ENCODE results near the gene C11orf65. TPM values are rescaled to one million over a fixed set of nuclear protein-coding genes. Genes with fewer than 3 reads are reported as not detected.

Gene C11orf65
- total RNA-seq, 4 donors from 2014 or later: 0.30 to 3.8 (median 1.8) TPM

- Histone ChIP-seq H3K4me3 (no peak overlapping the region), H3K27ac (no peak overlapping the region), H3K27me3 (no peaks in the 10 kb centered on the region), H3K36me3 (peaks cover 22% of the 10 kb centered on the region), H3K4me1 (no peaks in the 10 kb centered on the region), H3K9me3 (no peaks in the 10 kb centered on the region)
- DNase-seq (ENCODE audit: low spot score in 2 of 2): no peak
- WGBS: 52% methylated on average over 3 of the region's 3 CpGs
- TF ChIP-seq CTCF (IDR thresholded peaks at IDR 0.05) (no peak), POLR2A (IDR thresholded peaks at IDR 0.05) (no peak), EP300 (IDR thresholded peaks at IDR 0.05) (no peak), POLR2AphosphoS5 (IDR thresholded peaks at IDR 0.05) (no peak)
These were observed 41.6 kb upstream of the C11orf65 start for GRCh38 chr11:108508653-108509593.

- Histone ChIP-seq H3K27me3 (no peaks in the 10 kb centered on the region), H3K27ac (peak overlapping the region; percentile 64), H3K4me3 (no peak overlapping the region), H3K9me3 (no peaks in the 10 kb centered on the region), H3K36me3 (no peaks in the 10 kb centered on the region), H3K4me1 (peaks cover 39% of the 10 kb centered on the region)
- no peak for TF ChIP-seq POLR2AphosphoS5 (IDR thresholded peaks at IDR 0.05)
- TF ChIP-seq POLR2A (IDR thresholded peaks at IDR 0.05): no peak
- no peak for TF ChIP-seq EP300 (IDR thresholded peaks at IDR 0.05)
- no peak for TF ChIP-seq CTCF (IDR thresholded peaks at IDR 0.05)
- no peak for DNase-seq (ENCODE audit: low spot score in 2 of 2)
- WGBS: 65% methylated on average over 5 of the region's 5 CpGs
These were observed 34.1 kb upstream of the C11orf65 start for GRCh38 chr11:108501396-108501795.

- peak overlapping the region; percentile 64 for H3K27ac ChIP-seq
- DNase-seq (ENCODE audit: low spot score in 2 of 2): no peak
- WGBS: 57% methylated on average over 2 of the region's 2 CpGs
These were observed 33.4 kb upstream of the C11orf65 start for GRCh38 chr11:108500721-108501120.

GRCh38 chr11:108500169-108500568, 32.8 kb upstream of the C11orf65 start:
- H3K4me1 ChIP-seq: peaks cover 49% of the 10 kb centered on the region
- peak overlapping the region; percentile 53 for H3K27ac ChIP-seq
- TF ChIP-seq POLR2AphosphoS5 (IDR thresholded peaks at IDR 0.05): no peak
- no peak for TF ChIP-seq EP300 (IDR thresholded peaks at IDR 0.05)
- no peak for TF ChIP-seq POLR2A (IDR thresholded peaks at IDR 0.05)
- TF ChIP-seq CTCF (IDR thresholded peaks at IDR 0.05): no peak
- no peaks in the 10 kb centered on the region for H3K27me3 ChIP-seq
- H3K4me3 ChIP-seq: no peak overlapping the region
- H3K9me3 ChIP-seq: no peaks in the 10 kb centered on the region
- no peak for DNase-seq (ENCODE audit: low spot score in 2 of 2)
- no peaks in the 10 kb centered on the region for H3K36me3 ChIP-seq
- WGBS: 58% methylated on average over 4 of the region's 4 CpGs

More at GRCh38 chr11:108500721-108501120, 33.4 kb upstream of the C11orf65 start:
- H3K4me1 ChIP-seq: peaks cover 46% of the 10 kb centered on the region
- H3K27me3 ChIP-seq: no peaks in the 10 kb centered on the region
- no peaks in the 10 kb centered on the region for H3K36me3 ChIP-seq
- H3K4me3 ChIP-seq: no peak overlapping the region
- TF ChIP-seq POLR2AphosphoS5 (IDR thresholded peaks at IDR 0.05): no peak
- no peak for TF ChIP-seq POLR2A (IDR thresholded peaks at IDR 0.05)
- no peaks in the 10 kb centered on the region for H3K9me3 ChIP-seq

GRCh38 chr11:108498816-108499408, 31.6 kb upstream of the C11orf65 start:
- H3K36me3 ChIP-seq: no peaks in the 10 kb centered on the region
- no peaks in the 10 kb centered on the region for H3K9me3 ChIP-seq
- peaks cover 52% of the 10 kb centered on the region for H3K4me1 ChIP-seq
- 77% methylated on average over 29 of the region's 29 CpGs for WGBS
- DNase-seq (ENCODE audit: low spot score in 2 of 2): peak; percentile 65 to 77
- TF ChIP-seq POLR2A (IDR thresholded peaks at IDR 0.05) (no peak), EP300 (IDR thresholded peaks at IDR 0.05) (no peak), POLR2AphosphoS5 (IDR thresholded peaks at IDR 0.05) (no peak), CTCF (IDR thresholded peaks at IDR 0.05) (no peak)
- H3K27ac ChIP-seq: peak overlapping the region; percentile 95
- H3K27me3 ChIP-seq: no peaks in the 10 kb centered on the region
- peak overlapping the region; percentile 66 for H3K4me3 ChIP-seq
